Hepatocyte (in vitro differentiated cells): ENCODE measurements around the gene ASTN2. TPM values are rescaled to one million over a fixed set of nuclear protein-coding genes. Genes with fewer than 3 reads are reported as not detected.

Source experiments
- DNase-seq: peaks from one replicate; pipeline ENCODE4 v3.0.0-alpha.2; 2016; ENCODE audit warnings: low spot score
- H2AFZ ChIP-seq: fragments of 200-600 bp; sonication (generic); 2 replicates; pipeline ENCODE4 v1.6.0; 2016; ENCODE audit warnings: antibody characterized with exemption, mild to moderate bottlenecking
- H3K27ac ChIP-seq: fragments of 200-600 bp; sonication (generic); 2 replicates; pipeline ENCODE4 v1.5.1; 2016; ENCODE audit warnings: mild to moderate bottlenecking
- H3K27me3 ChIP-seq: fragments of 200-600 bp; sonication (generic); 2 replicates; pipeline ENCODE4 v1.6.1; 2016
- H3K36me3 ChIP-seq: fragments of 200-600 bp; sonication (generic); replicated peaks from 2 replicates; pipeline ENCODE4 v1.5.1; 2016; ENCODE audit warnings: low read depth; ENCODE audit not compliant: insufficient read depth
- H3K4me1 ChIP-seq: fragments of 200-600 bp; sonication (generic); 2 replicates; pipeline ENCODE4 v1.5.1; 2016; ENCODE audit warnings: mild to moderate bottlenecking, moderate library complexity; ENCODE audit not compliant: insufficient read depth
- H3K4me2 ChIP-seq: fragments of 200-600 bp; sonication (generic); 2 replicates; pipeline ENCODE4 v1.6.0; 2016
- H3K4me3 ChIP-seq: fragments of 200-600 bp; sonication (generic); 2 replicates; pipeline ENCODE4 v1.5.1; 2016; ENCODE audit warnings: mild to moderate bottlenecking
- H3K79me2 ChIP-seq: fragments of 200-600 bp; sonication (generic); 2 replicates; pipeline ENCODE4 v1.6.0; 2017; ENCODE audit warnings: mild to moderate bottlenecking
- H3K9me2 ChIP-seq: fragments of 200-600 bp; sonication (generic); replicated peaks from 2 replicates; pipeline ENCODE4 v1.6.0; 2017; ENCODE audit warnings: mild to moderate bottlenecking; ENCODE audit not compliant: insufficient read depth
- H3K9me3 ChIP-seq: fragments of 200-600 bp; sonication (generic); 2 replicates; pipeline ENCODE4 v1.5.1; 2016; ENCODE audit warnings: low read depth, mild to moderate bottlenecking
- H4K20me1 ChIP-seq: fragments of 200-600 bp; sonication (generic); 2 replicates; pipeline ENCODE4 v1.6.0; 2016; ENCODE audit warnings: mild to moderate bottlenecking; ENCODE audit not compliant: insufficient read depth, poor library complexity, severe bottlenecking
- EZH2 ChIP-seq: fragments of 200-600 bp; sonication (generic); IDR thresholded peaks from 2 replicates; pipeline ENCODE4 v1.6.1; 2016; ENCODE audit warnings: antibody characterized with exemption, mild to moderate bottlenecking, borderline replicate concordance
- EZH2phosphoT487 ChIP-seq: fragments of 200-600 bp; sonication (generic); IDR thresholded peaks from one replicate; pipeline ENCODE4 v1.6.1; 2018; ENCODE audit warnings: antibody characterized with exemption, mild to moderate bottlenecking, low read depth, moderate library complexity; ENCODE audit not compliant: unreplicated experiment, severe bottlenecking
- WGBS: methylation state at CpG from one replicate; pipeline ENCODE4 v1.1.6; 2016; ENCODE audit warnings: low lambda C conversion rate; ENCODE audit errors: missing lambda C conversion rate; 5-methylcytosine and 5-hydroxymethylcytosine counted together
- polyA plus RNA-seq: library from polyadenylated mRNA; unstranded; fragments of >200 nt; fragmentation: Nextera tagmentation; extraction: Ambion mirVana; gene quantifications from 2 replicates; pipeline ENCODE4 v1.2.1, GENCODE V29; 2016
- total RNA-seq: library from RNA; depleted of rRNA; stranded (reverse); fragments of >200 nt; gene quantifications from 2 replicates; pipeline ENCODE4 v1.2.3, GENCODE V29; 2014
- TF ChIP-seq, protein P1 (sequence below): fragments of 200-600 bp; sonication (generic); IDR thresholded peaks from 2 replicates; pipeline ENCODE4 v1.5.1; 2016; ENCODE audit warnings: antibody characterized with exemption, mild to moderate bottlenecking; ENCODE audit not compliant: poor library complexity

Gene ASTN2
- total and polyA plus RNA-seq, 2 experiments from 2014 or later: 6.4 to 8.4 TPM

DNA sequence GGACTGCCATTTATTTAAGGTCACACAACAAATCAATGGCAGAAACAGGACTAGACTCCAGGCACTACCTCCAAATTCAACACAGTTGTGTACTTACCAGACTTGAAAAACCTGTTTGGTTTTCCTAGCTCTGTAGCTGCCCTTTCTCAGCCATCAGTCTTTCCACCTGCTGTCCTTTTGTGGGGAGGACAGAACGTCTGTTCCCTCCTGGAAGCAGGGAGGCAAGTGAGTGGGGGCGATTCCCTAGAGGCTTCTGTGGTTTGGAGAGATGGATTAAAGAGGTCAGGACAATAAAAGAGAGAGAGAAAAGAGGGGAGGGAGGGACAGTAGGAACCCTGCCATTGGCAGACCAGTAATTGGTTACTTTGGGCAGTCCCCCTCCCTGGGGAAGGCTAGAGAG is 14.7 kb downstream of the ASTN2 start:
- no peaks in the 10 kb centered on the region for H3K4me1 ChIP-seq
- 24% methylated on average over 2 of the region's 2 CpGs for WGBS
- H3K4me2 ChIP-seq: no peak overlapping the region
- H3K9me2 ChIP-seq: no peaks in the 10 kb centered on the region
- no peaks in the 10 kb centered on the region for H4K20me1 ChIP-seq
- TF ChIP-seq EZH2: no peak
- TF ChIP-seq, protein P1, sequence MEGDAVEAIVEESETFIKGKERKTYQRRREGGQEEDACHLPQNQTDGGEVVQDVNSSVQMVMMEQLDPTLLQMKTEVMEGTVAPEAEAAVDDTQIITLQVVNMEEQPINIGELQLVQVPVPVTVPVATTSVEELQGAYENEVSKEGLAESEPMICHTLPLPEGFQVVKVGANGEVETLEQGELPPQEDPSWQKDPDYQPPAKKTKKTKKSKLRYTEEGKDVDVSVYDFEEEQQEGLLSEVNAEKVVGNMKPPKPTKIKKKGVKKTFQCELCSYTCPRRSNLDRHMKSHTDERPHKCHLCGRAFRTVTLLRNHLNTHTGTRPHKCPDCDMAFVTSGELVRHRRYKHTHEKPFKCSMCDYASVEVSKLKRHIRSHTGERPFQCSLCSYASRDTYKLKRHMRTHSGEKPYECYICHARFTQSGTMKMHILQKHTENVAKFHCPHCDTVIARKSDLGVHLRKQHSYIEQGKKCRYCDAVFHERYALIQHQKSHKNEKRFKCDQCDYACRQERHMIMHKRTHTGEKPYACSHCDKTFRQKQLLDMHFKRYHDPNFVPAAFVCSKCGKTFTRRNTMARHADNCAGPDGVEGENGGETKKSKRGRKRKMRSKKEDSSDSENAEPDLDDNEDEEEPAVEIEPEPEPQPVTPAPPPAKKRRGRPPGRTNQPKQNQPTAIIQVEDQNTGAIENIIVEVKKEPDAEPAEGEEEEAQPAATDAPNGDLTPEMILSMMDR: no peak
- no peak for TF ChIP-seq EZH2phosphoT487
- H2AFZ ChIP-seq: no peak overlapping the region
- H3K79me2 ChIP-seq: no peaks in the 10 kb centered on the region
- H3K4me3 ChIP-seq: no peak overlapping the region
- no peak overlapping the region for H3K27ac ChIP-seq
- peaks cover 13% of the 10 kb centered on the region for H3K27me3 ChIP-seq
- H3K36me3 ChIP-seq: no peaks in the 10 kb centered on the region
- H3K9me3 ChIP-seq: no peaks in the 10 kb centered on the region
- peak; percentile 26 for DNase-seq

DNA sequence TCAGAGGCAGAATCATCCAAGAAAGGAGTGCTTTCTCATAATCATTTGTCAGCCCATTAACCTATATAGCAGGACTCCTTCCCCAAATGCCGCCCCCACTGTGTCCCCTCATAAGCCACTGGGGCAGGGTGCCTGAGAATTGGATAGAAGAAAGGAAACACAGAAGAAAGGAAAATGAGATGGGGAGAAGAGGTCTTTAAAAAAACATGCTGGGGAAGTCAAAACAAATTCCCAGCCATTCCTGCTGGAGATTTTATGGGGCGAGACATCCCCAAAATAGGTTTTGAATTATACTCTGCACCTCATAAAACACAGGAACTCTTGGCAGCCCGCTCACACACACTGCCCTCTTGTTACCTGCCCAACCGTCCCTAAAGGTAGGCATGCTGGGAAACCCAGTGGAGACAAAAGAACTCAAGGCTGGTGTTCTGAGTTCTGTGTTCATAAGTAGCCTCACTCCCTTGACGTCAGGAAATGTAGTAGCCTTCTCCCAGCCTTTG is 19.7 kb downstream of the ASTN2 start:
- no peak overlapping the region for H2AFZ ChIP-seq
- H3K27ac ChIP-seq: no peak overlapping the region
- H3K4me1 ChIP-seq: no peaks in the 10 kb centered on the region
- TF ChIP-seq EZH2 (no peak), EZH2phosphoT487 (no peak)
- TF ChIP-seq, protein P1: no peak
- DNase-seq: no peak
- H3K36me3 ChIP-seq: no peaks in the 10 kb centered on the region
- H3K4me2 ChIP-seq: no peak overlapping the region
- WGBS: 75% methylated on average over 5 of the region's 5 CpGs
- H4K20me1 ChIP-seq: no peaks in the 10 kb centered on the region
- H3K27me3 ChIP-seq: peaks cover 6% of the 10 kb centered on the region
- H3K4me3 ChIP-seq: no peak overlapping the region
- no peaks in the 10 kb centered on the region for H3K9me3 ChIP-seq
- no peaks in the 10 kb centered on the region for H3K79me2 ChIP-seq
- H3K9me2 ChIP-seq: no peaks in the 10 kb centered on the region

DNA sequence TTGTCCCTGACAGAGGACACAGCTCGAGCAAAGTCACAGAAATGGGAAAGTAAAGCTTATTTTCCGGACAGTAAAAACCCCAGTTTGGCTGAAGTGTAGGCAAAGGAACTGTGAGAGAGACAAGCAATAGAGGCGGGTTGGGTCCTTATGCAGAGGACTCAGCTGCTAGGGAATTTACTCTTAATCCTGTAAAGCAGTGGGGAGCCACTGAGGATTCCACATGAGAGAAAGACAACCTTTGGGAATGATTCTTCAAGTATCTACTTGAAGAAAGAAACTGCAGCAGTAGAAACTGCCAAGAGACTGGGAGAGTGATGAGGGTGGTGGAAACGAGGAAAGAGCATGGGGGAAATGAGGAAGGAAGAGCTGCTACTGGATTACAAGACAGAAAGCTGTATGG is 20.2 kb downstream of the ASTN2 start:
- H3K9me3 ChIP-seq: no peaks in the 10 kb centered on the region
- DNase-seq: no peak
- no peaks in the 10 kb centered on the region for H3K36me3 ChIP-seq
- H3K27ac ChIP-seq: no peak overlapping the region
- peaks cover 6% of the 10 kb centered on the region for H3K27me3 ChIP-seq
- H3K4me3 ChIP-seq: no peak overlapping the region
- no peaks in the 10 kb centered on the region for H3K9me2 ChIP-seq
- H3K79me2 ChIP-seq: no peaks in the 10 kb centered on the region
- no peaks in the 10 kb centered on the region for H3K4me1 ChIP-seq
- no peak overlapping the region for H2AFZ ChIP-seq
- 70% methylated on average over 4 of the region's 4 CpGs for WGBS
- TF ChIP-seq EZH2: no peak
- no peak for TF ChIP-seq EZH2phosphoT487
- TF ChIP-seq, protein P1: no peak
- no peaks in the 10 kb centered on the region for H4K20me1 ChIP-seq
- no peak overlapping the region for H3K4me2 ChIP-seq

DNA sequence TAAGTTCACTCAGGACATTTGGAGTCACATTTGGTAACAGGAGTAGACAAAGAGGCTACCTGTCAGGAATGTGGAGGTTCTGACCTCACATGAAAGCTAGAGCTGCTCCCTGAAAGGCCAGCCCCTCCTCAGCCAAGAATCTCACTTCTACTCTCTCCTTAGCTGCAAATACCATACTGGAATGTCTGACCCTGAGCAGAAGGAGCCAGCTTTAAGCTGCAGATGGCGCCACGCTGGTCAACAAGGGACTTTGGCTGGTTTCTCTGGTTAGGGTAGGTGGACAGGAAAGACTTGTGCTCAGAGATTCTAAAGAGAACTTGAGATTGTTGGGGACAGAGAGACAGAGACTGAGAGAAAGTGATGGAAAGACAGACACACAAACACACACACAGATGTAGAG is 21.9 kb downstream of the ASTN2 start:
- H3K4me2 ChIP-seq: no peak overlapping the region
- H3K9me3 ChIP-seq: no peaks in the 10 kb centered on the region
- TF ChIP-seq EZH2phosphoT487 (no peak), EZH2 (no peak)
- TF ChIP-seq, protein P1: no peak
- 53% methylated on average over 2 of the region's 2 CpGs for WGBS
- no peak overlapping the region for H3K4me3 ChIP-seq
- H3K36me3 ChIP-seq: no peaks in the 10 kb centered on the region
- H3K27me3 ChIP-seq: peaks cover 6% of the 10 kb centered on the region
- H3K27ac ChIP-seq: no peak overlapping the region
- no peaks in the 10 kb centered on the region for H3K9me2 ChIP-seq
- no peaks in the 10 kb centered on the region for H3K79me2 ChIP-seq
- DNase-seq: no peak
- no peaks in the 10 kb centered on the region for H4K20me1 ChIP-seq
- no peaks in the 10 kb centered on the region for H3K4me1 ChIP-seq
- no peak overlapping the region for H2AFZ ChIP-seq
